Measurements from ENCODE around the gene STRA8.

Gene STRA8

GRCh38 chr7:135282561-135283254, 49.1 kb downstream of the STRA8 start:
- ChIA-PET CTCF (interaction anchor here (0.9 to 11.9 kb wide), 16 partner anchors 8 to 381 kb away, joined by 3 to 346 read pairs (median 4); partner anchors contain the start of genes NUP205 and STMP1), POLR2A (no interaction called here)
- H3K4me3 ChIP-seq (ENCODE audit: low read depth, low read length), result no peak overlapping the region
- no peak for TF ChIP-seq CTCF (IDR thresholded peaks at IDR 0.05; ENCODE audit: insufficient read depth, low read length, missing control alignments)
- no peak for DNase-seq (ENCODE audit: low read depth, low spot score)

GRCh38 chr7:135283959-135284638, 50.5 kb downstream of the STRA8 start:
- DNase-seq (ENCODE audit: low read depth, low spot score), result no peak
- no peak overlapping the region for H3K4me3 ChIP-seq (ENCODE audit: low read depth, low read length)
- no peak for TF ChIP-seq CTCF (IDR thresholded peaks at IDR 0.05; ENCODE audit: insufficient read depth, low read length, missing control alignments)
- POLR2A ChIA-PET, result no interaction called here
- CTCF ChIA-PET, result interaction anchor here (0.8 to 3.9 kb wide), 3 partner anchors 9 to 361 kb away, joined by 4 to 24 read pairs (median 8); no protein-coding TSS in a partner anchor

GRCh38 chr7:135285547-135286233, 52.1 kb downstream of the STRA8 start:
- POLR2A ChIA-PET, result no interaction called here
- no peak for DNase-seq (ENCODE audit: low read depth, low spot score)
- CTCF ChIA-PET, result interaction anchor here (1.0 to 3.9 kb wide), 4 partner anchors 10 to 360 kb away, joined by 3 to 24 read pairs (median 8); no protein-coding TSS in a partner anchor
- no peak overlapping the region for H3K4me3 ChIP-seq (ENCODE audit: low read depth, low read length)
- TF ChIP-seq CTCF (IDR thresholded peaks at IDR 0.05; ENCODE audit: insufficient read depth, low read length, missing control alignments), result no peak

- TF ChIP-seq CTCF (IDR thresholded peaks at IDR 0.05; ENCODE audit: insufficient read depth, low read length, missing control alignments), result no peak
- ChIA-PET POLR2A (no interaction called here), CTCF (interaction anchor here (0.6 to 3.9 kb wide), 5 partner anchors 11 to 681 kb away, joined by 3 to 24 read pairs (median 3); no protein-coding TSS in a partner anchor)
Measured at GRCh38 chr7:135286876-135287275, 53.2 kb downstream of the STRA8 start.

GRCh38 chr7:135290594-135290993, 57.0 kb downstream of the STRA8 start:
- ChIA-PET POLR2A (no interaction called here), CTCF (interaction anchor here (1.6 to 8.5 kb wide), 3 partner anchors 10 to 268 kb away, joined by 4 to 53 read pairs (median 5); no protein-coding TSS in a partner anchor)
- H3K4me3 ChIP-seq (ENCODE audit: low read depth, low read length), result no peak overlapping the region
- no peak for DNase-seq (ENCODE audit: low read depth, low spot score)
- TF ChIP-seq CTCF (IDR thresholded peaks at IDR 0.05; ENCODE audit: insufficient read depth, low read length, missing control alignments), result no peak

More at GRCh38 chr7:135286876-135287275, 53.2 kb downstream of the STRA8 start:
- DNase-seq (ENCODE audit: low read depth, low spot score), result no peak
- H3K4me3 ChIP-seq (ENCODE audit: low read depth, low read length), result no peak overlapping the region

Measured in AG04449 (cell line).